SHP77 (cell line): ENCODE data around the gene GLCCI1.
"Not testable (repeated sequence)": the region's sequence is repeated elsewhere in the genome, so short reads cannot be mapped to it uniquely, and the experiment has no call there.

Experiments used
- DNase-seq, 2 experiments: peaks; one replicate each; lab custom pipeline; 2025; lab: John Stamatoyannopoulos, UW

The GLCCI1 gene

GRCh38 chr7:8051373-8051772 is 82.8 kb downstream of the GLCCI1 start:
- no peak for DNase-seq

- DNase-seq = no peak
Measured at GRCh38 chr7:8051998-8052397, 83.4 kb downstream of the GLCCI1 start.

GRCh38 chr7:8052824-8053223 is 84.2 kb downstream of the GLCCI1 start:
- DNase-seq = no peak

- DNase-seq = no peak
Measured at GRCh38 chr7:8056439-8056838, 87.8 kb downstream of the GLCCI1 start.

GRCh38 chr7:8057566-8057965 is 89.0 kb downstream of the GLCCI1 start:
- no peak for DNase-seq

GRCh38 chr7:8058322-8058721 is 89.7 kb downstream of the GLCCI1 start:
- no peak for DNase-seq

GRCh38 chr7:8058852-8059251 is 90.3 kb downstream of the GLCCI1 start:
- no peak for DNase-seq

- DNase-seq = no peak
Measured at GRCh38 chr7:8060241-8060640, 91.6 kb downstream of the GLCCI1 start.

GRCh38 chr7:8063300-8063699 is 94.7 kb downstream of the GLCCI1 start:
- DNase-seq = not testable (repeated sequence)

GRCh38 chr7:8063706-8064297 is 95.2 kb downstream of the GLCCI1 start:
- no peak for DNase-seq

GRCh38 chr7:8064828-8065227 is 96.2 kb downstream of the GLCCI1 start:
- no peak for DNase-seq

GRCh38 chr7:8065356-8065813 is 96.8 kb downstream of the GLCCI1 start:
- DNase-seq = no peak

GRCh38 chr7:8068892-8069686 is 100.5 kb downstream of the GLCCI1 start:
- DNase-seq = no peak

GRCh38 chr7:8070451-8071180 is 102.0 kb downstream of the GLCCI1 start:
- DNase-seq = no peak

- no peak for DNase-seq
Measured at GRCh38 chr7:8078418-8078817, 109.8 kb downstream of the GLCCI1 start.

- no peak for DNase-seq
Measured at GRCh38 chr7:8082762-8083161, 114.2 kb downstream of the GLCCI1 start.

- DNase-seq = no peak
Measured at GRCh38 chr7:8084836-8085235, 116.2 kb downstream of the GLCCI1 start.

GRCh38 chr7:8085420-8085819 is 116.8 kb downstream of the GLCCI1 start:
- no peak for DNase-seq

- no peak for DNase-seq
Measured at GRCh38 chr7:8086239-8086638, 117.6 kb downstream of the GLCCI1 start.

GRCh38 chr7:8089036-8089780 is 120.6 kb downstream of the GLCCI1 start:
- DNase-seq = no peak

- no peak for DNase-seq
Measured at GRCh38 chr7:8092140-8092539, 123.5 kb downstream of the GLCCI1 start.
